Measurements from ENCODE around the gene PHLDB2.

The PHLDB2 gene

DNA sequence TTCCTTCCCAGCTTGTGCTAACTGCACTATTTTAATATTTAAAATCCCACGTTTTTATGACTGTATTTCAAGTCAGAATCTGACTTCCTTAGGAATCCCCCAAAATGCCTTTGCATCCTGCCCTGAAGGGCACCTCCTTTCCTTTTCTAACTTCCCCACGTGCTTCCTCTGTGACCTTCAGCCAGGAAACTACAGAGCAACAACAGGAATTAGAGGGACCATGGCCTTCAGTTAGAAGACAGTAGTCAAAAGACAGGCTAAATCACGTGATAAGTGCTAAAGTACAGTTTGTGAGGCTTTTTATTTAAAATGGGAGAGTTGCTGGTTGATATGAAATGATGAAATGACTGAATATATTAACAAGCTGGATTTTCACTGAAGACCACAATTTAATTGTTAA, 108.0 kb downstream of the PHLDB2 start:
- H3K9me3 ChIP-seq (replicated peaks in 1 of 11), result no peaks in the 10 kb centered on the region
- H3K27ac ChIP-seq, result no peak overlapping the region
- no peak overlapping the region for H3K9ac ChIP-seq
- no peak overlapping the region for H3K4me3 ChIP-seq
- peak overlapping the region in 10 of 11 experiments; percentile 22 to 56 (median 38); a peak in 18 of 22 replicates for H3K4me2 ChIP-seq
- H3K27me3 ChIP-seq, result no peaks in the 10 kb centered on the region
- peaks cover 16 to 39% (median 25%) of the 10 kb centered on the region in 10 experiments for H3K4me1 ChIP-seq
- no peaks in the 10 kb centered on the region for H4K20me1 ChIP-seq
- no peaks in the 10 kb centered on the region for H3K36me3 ChIP-seq
- no peak for TF ChIP-seq Cebpa-rat (IDR thresholded peaks at IDR 0.05)

GRCh38 chr3:111967651-111968274, 108.7 kb downstream of the PHLDB2 start:
- Histone ChIP-seq H3K4me2 (peak overlapping the region in 10 of 11 experiments; percentile 22 to 62 (median 44); a peak in 15 of 22 replicates), H3K27ac (no peak overlapping the region), H3K4me3 (no peak overlapping the region), H3K9ac (no peak overlapping the region), H4K20me1 (no peaks in the 10 kb centered on the region), H3K36me3 (no peaks in the 10 kb centered on the region), H3K9me3 (replicated peaks in 1 of 11) (no peaks in the 10 kb centered on the region), H3K27me3 (no peaks in the 10 kb centered on the region), H3K4me1 (peaks cover 16 to 39% (median 24%) of the 10 kb centered on the region in 10 experiments)
- no peak for TF ChIP-seq Cebpa-rat (IDR thresholded peaks at IDR 0.05)

GRCh38 chr3:111968319-111969054, 109.4 kb downstream of the PHLDB2 start:
- H3K4me3 ChIP-seq, result no peak overlapping the region
- no peak for TF ChIP-seq Cebpa-rat (IDR thresholded peaks at IDR 0.05)
- H3K9me3 ChIP-seq (replicated peaks in 1 of 11), result no peaks in the 10 kb centered on the region
- H4K20me1 ChIP-seq, result no peaks in the 10 kb centered on the region
- no peak overlapping the region for H3K27ac ChIP-seq
- no peaks in the 10 kb centered on the region for H3K36me3 ChIP-seq
- peak overlapping the region in 7 of 11 experiments; percentile 1 to 62 (median 43); a peak in 12 of 22 replicates for H3K4me2 ChIP-seq
- H3K27me3 ChIP-seq, result no peaks in the 10 kb centered on the region
- H3K9ac ChIP-seq, result no peak overlapping the region; a peak in 1 of 22 replicates
- peaks cover 12 to 39% (median 22%) of the 10 kb centered on the region in 10 experiments for H3K4me1 ChIP-seq

DNA sequence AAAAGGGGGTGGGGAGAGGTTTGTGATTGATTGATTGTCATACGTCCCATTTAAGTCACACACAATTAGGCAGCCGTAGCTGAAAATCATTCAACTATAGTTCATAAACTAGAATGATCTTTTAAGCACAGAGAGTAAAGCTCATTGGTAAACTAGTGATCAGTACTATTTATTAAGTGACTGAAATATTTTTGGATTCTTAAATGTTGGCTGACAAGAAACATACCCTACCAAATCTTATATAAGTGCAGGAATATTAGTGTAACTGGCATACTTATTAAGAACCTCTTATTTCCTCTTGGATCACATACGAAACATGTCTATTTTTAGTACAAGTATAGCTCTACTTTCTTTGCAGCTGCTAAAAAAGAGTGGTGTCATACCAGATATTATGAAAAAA, 111.3 kb downstream of the PHLDB2 start:
- Histone ChIP-seq H4K20me1 (no peaks in the 10 kb centered on the region), H3K9ac (no peak overlapping the region), H3K4me2 (no peak overlapping the region; a peak in 1 of 22 replicates), H3K9me3 (replicated peaks in 1 of 11) (no peaks in the 10 kb centered on the region), H3K27ac (no peak overlapping the region), H3K27me3 (no peaks in the 10 kb centered on the region), H3K36me3 (no peaks in the 10 kb centered on the region), H3K4me3 (no peak overlapping the region), H3K4me1 (peaks cover 7 to 39% (median 22%) of the 10 kb centered on the region in 10 experiments; a peak in 19 of 20 replicates)
- no peak for TF ChIP-seq Cebpa-rat (IDR thresholded peaks at IDR 0.05)

DNA sequence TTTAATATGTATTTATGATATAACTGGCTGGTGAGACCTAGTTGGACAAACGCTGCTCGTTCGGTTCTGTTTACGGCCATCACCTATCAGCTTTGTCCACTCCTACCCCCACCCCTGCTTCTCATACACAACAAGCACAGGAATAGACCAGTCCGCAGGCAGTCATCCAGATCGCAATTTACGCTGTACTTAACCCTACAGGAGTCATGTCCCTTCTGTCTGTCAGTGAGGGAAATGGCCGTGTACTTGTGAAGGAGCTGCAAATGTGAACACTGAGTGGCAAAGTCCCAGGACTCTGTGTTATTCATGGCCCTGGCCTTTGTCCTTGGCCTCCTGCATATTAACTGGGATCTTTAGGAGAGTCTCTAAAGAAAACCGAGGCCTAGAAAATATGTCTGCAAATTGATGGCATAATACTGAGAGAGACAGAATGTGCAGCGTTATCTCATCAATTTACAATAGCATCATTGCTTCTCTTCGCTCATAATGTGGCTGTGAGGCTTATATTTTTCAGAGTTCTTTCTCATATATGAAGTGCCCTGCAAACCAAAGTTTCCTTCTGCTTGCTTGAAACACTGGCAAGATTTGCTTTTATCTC, 112.6 kb downstream of the PHLDB2 start:
- H3K9me3 ChIP-seq (replicated peaks in 1 of 11), result no peaks in the 10 kb centered on the region
- no peak for TF ChIP-seq Cebpa-rat (IDR thresholded peaks at IDR 0.05)
- no peak overlapping the region for H3K4me2 ChIP-seq
- H3K4me1 ChIP-seq, result peaks cover 7 to 39% (median 22%) of the 10 kb centered on the region in 10 experiments; a peak in 19 of 20 replicates
- no peak overlapping the region for H3K27ac ChIP-seq
- H3K27me3 ChIP-seq, result no peaks in the 10 kb centered on the region
- H4K20me1 ChIP-seq, result no peaks in the 10 kb centered on the region
- no peak overlapping the region for H3K4me3 ChIP-seq
- no peaks in the 10 kb centered on the region for H3K36me3 ChIP-seq
- no peak overlapping the region for H3K9ac ChIP-seq

DNA sequence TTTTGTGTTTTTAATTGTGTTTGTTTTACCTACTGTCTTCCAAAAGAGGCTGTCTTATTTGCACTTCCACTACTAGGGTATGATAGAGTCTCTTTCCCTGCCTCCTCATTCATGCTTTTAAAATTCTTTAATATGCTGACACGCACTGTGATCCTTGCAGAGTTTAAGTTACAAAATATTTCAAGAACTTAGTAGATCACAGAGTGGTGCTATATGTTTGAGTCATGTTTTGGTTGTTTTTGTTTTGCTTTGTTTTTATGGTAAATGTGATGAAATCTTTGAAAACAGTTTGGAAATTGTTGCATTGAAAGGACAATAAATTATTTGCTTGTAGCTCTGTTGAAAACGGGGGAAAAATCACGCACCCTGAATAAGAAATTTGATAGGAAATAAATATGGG, 113.8 kb downstream of the PHLDB2 start:
- Histone ChIP-seq H3K9ac (no peak overlapping the region), H3K4me3 (no peak overlapping the region), H3K9me3 (replicated peaks in 1 of 11) (no peaks in the 10 kb centered on the region), H3K4me1 (peaks cover 0 to 28% (median 14%) of the 10 kb centered on the region in 10 experiments; a peak in 15 of 20 replicates), H3K36me3 (no peaks in the 10 kb centered on the region), H4K20me1 (no peaks in the 10 kb centered on the region), H3K4me2 (no peak overlapping the region), H3K27ac (no peak overlapping the region), H3K27me3 (no peaks in the 10 kb centered on the region)
- no peak for TF ChIP-seq Cebpa-rat (IDR thresholded peaks at IDR 0.05)

- no peaks in the 10 kb centered on the region for H3K27me3 ChIP-seq
- H3K27ac ChIP-seq, result no peak overlapping the region
- no peaks in the 10 kb centered on the region for H3K9me3 ChIP-seq (replicated peaks in 1 of 11)
- peaks cover 1 to 20% (median 7%) of the 10 kb centered on the region in 10 experiments; a peak in 17 of 20 replicates for H3K4me1 ChIP-seq
- peaks cover 0 to under 1% (median 0%) of the 10 kb centered on the region in 11 experiments; a peak in 1 of 22 replicates for H4K20me1 ChIP-seq
- no peak for TF ChIP-seq Cebpa-rat (IDR thresholded peaks at IDR 0.05)
- H3K4me3 ChIP-seq, result no peak overlapping the region
- no peak overlapping the region for H3K4me2 ChIP-seq
- H3K36me3 ChIP-seq, result no peaks in the 10 kb centered on the region
- H3K9ac ChIP-seq, result no peak overlapping the region
These were observed 116.1 kb downstream of the PHLDB2 start for GRCh38 chr3:111975131-111975530.

DNA sequence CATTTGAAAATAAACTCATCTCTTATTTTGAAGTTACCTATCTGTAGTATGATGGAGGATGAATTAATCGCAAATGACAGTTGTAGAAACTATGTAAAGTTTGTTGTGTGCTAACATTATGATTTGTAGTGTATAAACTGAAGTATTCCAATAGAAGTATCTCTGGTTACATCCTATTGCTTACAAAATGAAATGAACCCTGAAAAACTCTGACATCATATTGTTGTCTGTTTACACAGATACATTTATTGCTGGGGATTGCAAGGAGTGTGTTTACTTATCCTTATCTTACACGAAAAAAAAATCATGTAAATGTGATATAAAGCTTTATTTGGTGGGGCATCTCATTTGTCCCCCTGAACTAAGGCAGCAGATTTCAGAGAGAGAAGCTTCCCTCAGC, 117.2 kb downstream of the PHLDB2 start:
- H3K27ac ChIP-seq, result no peak overlapping the region
- H3K4me2 ChIP-seq, result no peak overlapping the region
- H3K36me3 ChIP-seq, result peaks cover 0 to 6% (median 0%) of the 10 kb centered on the region in 11 experiments; a peak in 1 of 22 replicates
- no peak overlapping the region for H3K9ac ChIP-seq
- H3K9me3 ChIP-seq (replicated peaks in 1 of 11), result no peaks in the 10 kb centered on the region
- no peak overlapping the region for H3K4me3 ChIP-seq
- H4K20me1 ChIP-seq, result peaks cover 0 to 12% (median 3%) of the 10 kb centered on the region in 11 experiments; a peak in 6 of 22 replicates
- peaks cover 10 to 21% (median 16%) of the 10 kb centered on the region in 10 experiments for H3K4me1 ChIP-seq
- TF ChIP-seq Cebpa-rat (IDR thresholded peaks at IDR 0.05), result no peak
- H3K27me3 ChIP-seq, result no peaks in the 10 kb centered on the region

Measured in BLaER1 treated with 17β-estradiol and CSF1 and Interleukin-3, amounts not matched to agents 10 nM and 100 nM (cell line).